Neural cell (in vitro differentiated cells): ENCODE measurements around the gene PHF12. TPM values are rescaled to one million over a fixed set of nuclear protein-coding genes. Genes with fewer than 3 reads are reported as not detected.

Source experiments
- H2AFZ ChIP-seq: fragments of 200-600, 300-800 bp; sonication (generic), shearing (Covaris generic); 2 replicates; pipeline ENCODE4 v1.6.0; 2014; ENCODE audit warnings: low read depth, mild to moderate bottlenecking, antibody characterized with exemption, low read length, moderate library complexity
- H3F3A ChIP-seq: fragments of 200-600 bp; shearing (Covaris generic); 2 replicates; pipeline ENCODE4 v1.6.1; 2016; ENCODE audit warnings: mild to moderate bottlenecking, moderate library complexity, mixed read lengths, antibody characterized with exemption, low read length; ENCODE audit not compliant: insufficient read depth, poor library complexity, severe bottlenecking
- H3K27ac ChIP-seq: fragments of 200-600, 300-800 bp; sonication (generic), shearing (Covaris generic); 2 replicates; pipeline ENCODE4 v1.5.1; 2014; ENCODE audit warnings: mild to moderate bottlenecking, low read length, moderate library complexity
- H3K27me3 ChIP-seq: fragments of 300-800, 200-600 bp; sonication (generic), shearing (Covaris generic); 2 replicates; pipeline ENCODE4 v1.6.0; 2014; ENCODE audit warnings: mild to moderate bottlenecking, low read depth, low read length, moderate library complexity; ENCODE audit not compliant: insufficient read depth
- H3K36me3 ChIP-seq: fragments of 300-800, 200-600 bp; sonication (generic), shearing (Covaris generic); 2 replicates; pipeline ENCODE4 v1.5.1; 2014; ENCODE audit warnings: mild to moderate bottlenecking, antibody characterized with exemption, low read length, moderate library complexity; ENCODE audit not compliant: insufficient read depth
- H3K4me2 ChIP-seq: fragments of 300-800, 200-600 bp; sonication (generic), shearing (Covaris generic); 2 replicates; pipeline ENCODE4 v1.6.0; 2014; ENCODE audit warnings: mild to moderate bottlenecking, low read length
- H3K4me3 ChIP-seq: fragments of 300-800, 200-600 bp; sonication (generic), shearing (Covaris generic); 2 replicates; pipeline ENCODE4 v1.5.1; 2014; ENCODE audit warnings: mild to moderate bottlenecking, low read length, moderate library complexity
- H3K79me2 ChIP-seq: fragments of 200-600 bp; shearing (Covaris generic); replicated peaks from 2 replicates; pipeline ENCODE4 v1.6.0; 2014; ENCODE audit warnings: mild to moderate bottlenecking, low read length, moderate library complexity; ENCODE audit not compliant: insufficient read depth
- H3K9ac ChIP-seq: fragments of 300-800, 200-600 bp; sonication (generic), shearing (Covaris generic); 2 replicates; pipeline ENCODE4 v1.6.1; 2016; ENCODE audit warnings: mild to moderate bottlenecking, low read length, mixed read lengths
- H3K9me2 ChIP-seq: fragments of 200-600 bp; shearing (Covaris generic); 2 replicates; pipeline ENCODE4 v1.6.1; 2016; ENCODE audit warnings: mild to moderate bottlenecking, low read length, mixed read lengths; ENCODE audit not compliant: insufficient read depth
- H3K9me3 ChIP-seq: fragments of 200-600, 300-800 bp; sonication (generic), shearing (Covaris generic); 2 replicates; pipeline ENCODE4 v1.6.1; 2016; ENCODE audit warnings: mild to moderate bottlenecking, mixed run types, low read length, moderate library complexity, mixed read lengths
- H4K20me1 ChIP-seq: fragments of 200-600 bp; shearing (Covaris generic); 2 replicates; pipeline ENCODE4 v1.6.1; 2016; ENCODE audit warnings: mild to moderate bottlenecking, mixed run types; ENCODE audit not compliant: insufficient read depth
- EP300 ChIP-seq: fragments of 450-650 bp; conservative IDR thresholded peaks from 2 replicates; pipeline ENCODE4 v1.6.1; 2014; ENCODE audit warnings: antibody characterized with exemption, mild to moderate bottlenecking, moderate library complexity; ENCODE audit not compliant: poor library complexity, severe bottlenecking
- EZH2 ChIP-seq: fragments of 200-600, 300-800 bp; shearing (Covaris generic), sonication (generic); IDR thresholded peaks from 2 replicates; pipeline ENCODE4 v1.6.1; 2014; ENCODE audit warnings: antibody characterized with exemption, low read length, borderline replicate concordance, mild to moderate bottlenecking; ENCODE audit not compliant: insufficient read depth, poor library complexity, severe bottlenecking
- MXI1 ChIP-seq: fragments of 450-650 bp; conservative IDR thresholded peaks from 2 replicates; pipeline ENCODE4 v1.6.1; 2014; ENCODE audit warnings: antibody characterized with exemption, mild to moderate bottlenecking; ENCODE audit not compliant: poor library complexity, severe bottlenecking
- POLR2AphosphoS5 ChIP-seq: IDR thresholded peaks from 2 replicates; pipeline ENCODE4 v1.6.1; 2012
- RAD21 ChIP-seq: fragments of 450-650 bp; conservative IDR thresholded peaks from 2 replicates; pipeline ENCODE4 v1.6.1; 2014; ENCODE audit warnings: antibody characterized with exemption, mild to moderate bottlenecking, moderate library complexity
- SMC3 ChIP-seq: fragments of 450-650 bp; conservative IDR thresholded peaks from 2 replicates; pipeline ENCODE4 v1.6.1; 2014; ENCODE audit warnings: antibody characterized with exemption, mild to moderate bottlenecking, moderate library complexity; ENCODE audit not compliant: poor library complexity
- TAF1 ChIP-seq: IDR thresholded peaks from 2 replicates; pipeline ENCODE4 v1.6.1; 2012; ENCODE audit warnings: low read depth
- polyA plus RNA-seq: library from polyadenylated mRNA; depleted of rRNA; stranded (reverse); fragments of >200 nt; gene quantifications from 2 replicates; pipeline ENCODE4 v1.2.3, GENCODE V29; 2014
- TF ChIP-seq, protein P1 (sequence below): fragments of 450-650 bp; IDR thresholded peaks from 2 replicates; pipeline ENCODE4 v1.5.1; 2014; ENCODE audit warnings: antibody characterized with exemption, mild to moderate bottlenecking, moderate library complexity; ENCODE audit not compliant: poor library complexity, severe bottlenecking
- TF ChIP-seq, protein P2 (sequence below): IDR thresholded peaks from 2 replicates; pipeline ENCODE4 v1.6.1; 2012; ENCODE audit warnings: borderline replicate concordance

PHF12 gene
- polyA plus RNA-seq, 1 donor from 2014 or later, result 10.4 TPM

DNA sequence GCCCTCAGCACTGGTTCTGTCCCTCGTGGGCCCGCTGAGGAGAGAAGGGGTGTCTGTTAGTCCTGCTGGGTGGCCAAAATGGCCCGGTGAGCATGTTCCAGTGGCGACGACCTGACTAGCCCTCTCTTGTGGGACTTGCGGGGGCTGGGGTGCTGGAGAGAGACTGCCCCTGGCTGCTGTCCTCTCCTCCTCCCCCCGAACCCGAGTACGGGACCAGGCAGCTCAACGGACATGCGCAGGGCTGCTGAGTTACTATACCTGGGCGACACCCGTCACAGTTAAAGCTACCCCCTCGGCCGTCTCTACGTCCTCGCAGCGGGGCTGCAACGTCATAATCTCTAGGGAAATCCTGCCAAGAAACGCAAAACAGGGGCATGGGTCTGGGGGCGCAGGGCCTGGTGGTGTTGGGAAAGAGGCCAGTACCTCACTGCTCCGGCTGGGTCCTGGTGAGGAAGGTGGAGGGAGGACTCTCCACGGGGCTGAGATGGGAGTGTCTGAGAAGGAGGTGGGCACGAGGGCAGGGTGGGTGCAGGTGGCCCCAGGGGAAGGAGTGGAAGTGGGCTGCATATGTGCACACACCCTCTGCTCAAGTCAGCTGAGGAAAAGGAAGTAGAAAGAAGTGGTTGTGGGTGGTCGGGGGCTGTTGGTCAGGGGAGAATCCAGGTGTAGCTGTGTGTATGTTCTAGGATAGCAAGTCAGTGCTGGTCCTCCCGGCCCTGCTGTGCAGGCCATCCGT lies 67.2 kb downstream of the PHF12 start:
- Histone ChIP-seq H4K20me1 (no peaks in the 10 kb centered on the region), H3K9ac (no peak overlapping the region), H2AFZ (no peak overlapping the region), H3K36me3 (no peaks in the 10 kb centered on the region), H3K9me2 (no peaks in the 10 kb centered on the region), H3K9me3 (no peaks in the 10 kb centered on the region), H3K4me3 (no peak overlapping the region), H3K27me3 (no peaks in the 10 kb centered on the region), H3F3A (no peaks in the 10 kb centered on the region), H3K4me2 (no peak overlapping the region), H3K27ac (no peak overlapping the region), H3K79me2 (no peaks in the 10 kb centered on the region)
- TF ChIP-seq, protein P1, sequence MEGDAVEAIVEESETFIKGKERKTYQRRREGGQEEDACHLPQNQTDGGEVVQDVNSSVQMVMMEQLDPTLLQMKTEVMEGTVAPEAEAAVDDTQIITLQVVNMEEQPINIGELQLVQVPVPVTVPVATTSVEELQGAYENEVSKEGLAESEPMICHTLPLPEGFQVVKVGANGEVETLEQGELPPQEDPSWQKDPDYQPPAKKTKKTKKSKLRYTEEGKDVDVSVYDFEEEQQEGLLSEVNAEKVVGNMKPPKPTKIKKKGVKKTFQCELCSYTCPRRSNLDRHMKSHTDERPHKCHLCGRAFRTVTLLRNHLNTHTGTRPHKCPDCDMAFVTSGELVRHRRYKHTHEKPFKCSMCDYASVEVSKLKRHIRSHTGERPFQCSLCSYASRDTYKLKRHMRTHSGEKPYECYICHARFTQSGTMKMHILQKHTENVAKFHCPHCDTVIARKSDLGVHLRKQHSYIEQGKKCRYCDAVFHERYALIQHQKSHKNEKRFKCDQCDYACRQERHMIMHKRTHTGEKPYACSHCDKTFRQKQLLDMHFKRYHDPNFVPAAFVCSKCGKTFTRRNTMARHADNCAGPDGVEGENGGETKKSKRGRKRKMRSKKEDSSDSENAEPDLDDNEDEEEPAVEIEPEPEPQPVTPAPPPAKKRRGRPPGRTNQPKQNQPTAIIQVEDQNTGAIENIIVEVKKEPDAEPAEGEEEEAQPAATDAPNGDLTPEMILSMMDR, result no peak
- TF ChIP-seq RAD21 (no peak), MXI1 (no peak), POLR2AphosphoS5 (no peak), SMC3 (no peak), TAF1 (no peak), EP300 (no peak), EZH2 (no peak)
- TF ChIP-seq, protein P2, sequence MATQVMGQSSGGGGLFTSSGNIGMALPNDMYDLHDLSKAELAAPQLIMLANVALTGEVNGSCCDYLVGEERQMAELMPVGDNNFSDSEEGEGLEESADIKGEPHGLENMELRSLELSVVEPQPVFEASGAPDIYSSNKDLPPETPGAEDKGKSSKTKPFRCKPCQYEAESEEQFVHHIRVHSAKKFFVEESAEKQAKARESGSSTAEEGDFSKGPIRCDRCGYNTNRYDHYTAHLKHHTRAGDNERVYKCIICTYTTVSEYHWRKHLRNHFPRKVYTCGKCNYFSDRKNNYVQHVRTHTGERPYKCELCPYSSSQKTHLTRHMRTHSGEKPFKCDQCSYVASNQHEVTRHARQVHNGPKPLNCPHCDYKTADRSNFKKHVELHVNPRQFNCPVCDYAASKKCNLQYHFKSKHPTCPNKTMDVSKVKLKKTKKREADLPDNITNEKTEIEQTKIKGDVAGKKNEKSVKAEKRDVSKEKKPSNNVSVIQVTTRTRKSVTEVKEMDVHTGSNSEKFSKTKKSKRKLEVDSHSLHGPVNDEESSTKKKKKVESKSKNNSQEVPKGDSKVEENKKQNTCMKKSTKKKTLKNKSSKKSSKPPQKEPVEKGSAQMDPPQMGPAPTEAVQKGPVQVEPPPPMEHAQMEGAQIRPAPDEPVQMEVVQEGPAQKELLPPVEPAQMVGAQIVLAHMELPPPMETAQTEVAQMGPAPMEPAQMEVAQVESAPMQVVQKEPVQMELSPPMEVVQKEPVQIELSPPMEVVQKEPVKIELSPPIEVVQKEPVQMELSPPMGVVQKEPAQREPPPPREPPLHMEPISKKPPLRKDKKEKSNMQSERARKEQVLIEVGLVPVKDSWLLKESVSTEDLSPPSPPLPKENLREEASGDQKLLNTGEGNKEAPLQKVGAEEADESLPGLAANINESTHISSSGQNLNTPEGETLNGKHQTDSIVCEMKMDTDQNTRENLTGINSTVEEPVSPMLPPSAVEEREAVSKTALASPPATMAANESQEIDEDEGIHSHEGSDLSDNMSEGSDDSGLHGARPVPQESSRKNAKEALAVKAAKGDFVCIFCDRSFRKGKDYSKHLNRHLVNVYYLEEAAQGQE, result no peak

DNA sequence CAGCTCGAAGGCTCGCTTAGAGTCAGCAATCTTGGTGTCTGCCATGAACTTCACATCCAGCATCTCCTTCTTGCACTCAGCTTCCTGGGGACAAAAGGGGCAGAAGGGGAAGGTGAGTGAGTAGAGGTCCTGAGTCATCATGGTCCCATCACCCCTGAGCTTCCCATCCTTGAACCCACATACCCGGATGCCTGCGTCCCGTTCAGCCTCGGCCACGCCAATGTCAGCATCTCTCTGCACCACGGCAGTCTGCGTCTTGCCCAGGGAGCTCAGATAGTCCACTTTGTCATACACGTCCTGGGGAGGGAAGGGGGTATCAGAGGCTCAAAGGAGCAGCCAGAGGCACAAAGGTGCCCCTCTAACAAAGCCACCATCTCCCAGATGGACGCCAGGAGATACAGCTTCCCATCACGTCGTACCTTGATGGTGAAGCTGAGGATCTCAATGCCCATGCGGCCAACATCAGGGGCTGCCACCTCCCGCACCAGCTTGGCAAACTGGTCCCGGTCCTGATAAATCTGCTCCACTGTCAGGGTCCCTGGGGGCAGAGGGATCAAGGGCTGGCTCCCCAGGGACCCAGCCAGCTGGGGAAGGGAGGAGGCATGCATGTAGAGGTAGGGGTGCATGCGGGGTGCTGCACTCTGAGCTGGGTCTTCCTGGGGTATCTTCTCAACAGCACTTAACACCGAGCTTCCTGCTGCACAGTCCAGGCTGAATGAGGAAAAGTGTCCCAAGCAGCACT lies 69.0 kb downstream of the PHF12 start:
- no peaks in the 10 kb centered on the region for H3K79me2 ChIP-seq
- H3F3A ChIP-seq, result no peaks in the 10 kb centered on the region
- no peaks in the 10 kb centered on the region for H3K36me3 ChIP-seq
- H3K27ac ChIP-seq, result no peak overlapping the region
- H4K20me1 ChIP-seq, result no peaks in the 10 kb centered on the region
- no peak overlapping the region for H2AFZ ChIP-seq
- TF ChIP-seq MXI1, result no peak
- TF ChIP-seq EZH2, result no peak
- TF ChIP-seq EP300, result no peak
- no peak for TF ChIP-seq SMC3
- TF ChIP-seq, protein P1, result no peak
- no peak for TF ChIP-seq RAD21
- no peak for TF ChIP-seq POLR2AphosphoS5
- no peak for TF ChIP-seq TAF1
- TF ChIP-seq, protein P2, result no peak
- H3K4me3 ChIP-seq, result no peak overlapping the region
- no peaks in the 10 kb centered on the region for H3K9me3 ChIP-seq
- H3K9ac ChIP-seq, result no peak overlapping the region
- no peaks in the 10 kb centered on the region for H3K9me2 ChIP-seq
- no peaks in the 10 kb centered on the region for H3K27me3 ChIP-seq
- H3K4me2 ChIP-seq, result no peak overlapping the region
